B cell (primary cell): ENCODE measurements around the gene FAAH2. TPM values are rescaled to one million over a fixed set of nuclear protein-coding genes. Genes with fewer than 3 reads are reported as not detected.

ENCODE experiments used
- ATAC-seq: fragments of 200-7000 bp; cut with Tn5 transposase; one replicate; pipeline ENCODE4 v1.10.0; 2021; ENCODE audit warnings: low read depth, mild to moderate bottlenecking, moderate number of reproducible peaks, moderate library complexity
- CTCF ChIA-PET: fragments of 350-600 bp; sonication (Branson Sonifier 250); formaldehyde crosslinking; loops from one replicate; lab custom pipeline; 2021; ENCODE audit warnings: antibody characterized with exemption, inconsistent platforms; lab: Charles Lee
- POLR2A ChIA-PET: fragments of 350-600 bp; sonication (Branson Sonifier 250); formaldehyde crosslinking; loops from one replicate; lab custom pipeline; 2021; ENCODE audit warnings: antibody characterized with exemption; lab: Charles Lee
- DNase-seq: peaks from one replicate; pipeline ENCODE4 v3.0.0; 2013
- H2AFZ ChIP-seq: 2 replicates; pipeline ENCODE4 v1.6.1; 2012; ENCODE audit warnings: mild to moderate bottlenecking, low read depth, low read length; ENCODE audit not compliant: insufficient read depth, poor library complexity, severe bottlenecking
- H3K27ac ChIP-seq, 2 donors: 1 replicate in 1 of 2; 2 replicates in 1 of 2; pipeline ENCODE4 v1.5.1; 2012 to 2013; ENCODE audit warnings: low read length in 2 of 2, mild to moderate bottlenecking in 2 of 2, moderate library complexity in 1 of 2
- H3K27me3 ChIP-seq, 4 experiments: fragments of 200-600 bp in 1 of 4; sonication (generic) in 1 of 4; replicated peaks in 1 of 4; 1 replicate in 2 of 4; 2 replicates in 2 of 4; pipeline versions ENCODE4 v1.6.1 to v1.7.0; 2013 to 2016; ENCODE audit warnings: low read length in 3 of 4, mild to moderate bottlenecking in 2 of 4, mixed read lengths in 1 of 4, moderate library complexity in 1 of 4; ENCODE audit not compliant: insufficient read depth in 4 of 4, control insufficient read depth in 3 of 4; ENCODE audit errors: control extremely low read depth in 1 of 4
- H3K36me3 ChIP-seq, 2 experiments: replicated peaks in 1 of 2; 1 replicate in 1 of 2; 2 replicates in 1 of 2; pipeline versions ENCODE4 v1.6.1 to v1.7.1; 2013; ENCODE audit warnings: low read length in 1 of 2; ENCODE audit not compliant: insufficient read depth in 2 of 2, control insufficient read depth in 1 of 2; ENCODE audit errors: control extremely low read depth in 1 of 2, extremely low read depth in 1 of 2
- H3K4me1 ChIP-seq, 2 donors: fragments of 200-600 bp in 1 of 2; sonication (generic) in 1 of 2; 1 replicate in 1 of 2; 2 replicates in 1 of 2; pipeline versions ENCODE4 v1.5.1 to v1.6.1; 2013 to 2017; ENCODE audit warnings: low read length in 2 of 2; ENCODE audit not compliant: control insufficient read depth in 2 of 2, insufficient read depth in 2 of 2
- H3K4me2 ChIP-seq: replicated peaks from 2 replicates; pipeline ENCODE3; 2012; ENCODE audit warnings: mild to moderate bottlenecking, low read depth, low read length; ENCODE audit not compliant: poor library complexity, severe bottlenecking
- H3K4me3 ChIP-seq, 5 experiments: fragments of 200-600 bp in 1 of 5; sonication (generic) in 1 of 5; 1 replicate in 3 of 5; 2 replicates in 2 of 5; pipeline versions ENCODE4 v1.5.1 to v1.7.0; 2011 to 2016; ENCODE audit warnings: low read length in 4 of 5, mild to moderate bottlenecking in 4 of 5, low read depth in 2 of 5, control low read depth in 1 of 5, moderate library complexity in 1 of 5; ENCODE audit not compliant: insufficient read depth in 1 of 5; ENCODE audit errors: control extremely low read depth in 1 of 5, extremely low read depth in 1 of 5
- H3K79me2 ChIP-seq: fragments of 200-600 bp; sonication (generic); one replicate; pipeline ENCODE4 v1.6.0; 2016; ENCODE audit warnings: low read length; ENCODE audit not compliant: control insufficient read depth, insufficient read depth
- H3K9ac ChIP-seq: fragments of 200-600 bp; sonication (generic); 2 replicates; pipeline ENCODE4 v1.6.1; 2017; ENCODE audit warnings: mild to moderate bottlenecking, low read length, moderate library complexity
- H3K9me3 ChIP-seq, 3 donors: one replicate each; pipeline versions ENCODE4 v1.6.1 to v1.7.1; 2013; ENCODE audit warnings: low read length in 2 of 3; ENCODE audit not compliant: control insufficient read depth in 2 of 3, insufficient read depth in 1 of 3; ENCODE audit errors: control extremely low read depth in 1 of 3
- H4K20me1 ChIP-seq: 2 replicates; pipeline ENCODE4 v1.6.0; 2012; ENCODE audit warnings: mild to moderate bottlenecking, low read length; ENCODE audit not compliant: insufficient read depth, control insufficient read depth, poor library complexity, severe bottlenecking
- H3K27ac Mint-ChIP-seq: one replicate; pipeline ENCODE4 v1.8.0; 2021; ENCODE audit warnings: mixed read lengths
- H3K27me3 Mint-ChIP-seq: one replicate; pipeline ENCODE4 v1.8.0; 2021; ENCODE audit warnings: mixed read lengths
- H3K4me1 Mint-ChIP-seq: one replicate; pipeline ENCODE4 v1.8.0; 2021; ENCODE audit warnings: mixed read lengths
- H3K4me3 Mint-ChIP-seq: one replicate; pipeline ENCODE4 v1.8.0; 2021; ENCODE audit warnings: mixed read lengths
- H3K9me3 Mint-ChIP-seq: one replicate; pipeline ENCODE4 v1.8.0; 2022; ENCODE audit warnings: mixed read lengths; ENCODE audit not compliant: insufficient read depth
- CTCF ChIP-seq: fragments of 200-600 bp; IDR thresholded peaks from one replicate; pipeline ENCODE4 v1.8.0; 2022; ENCODE audit warnings: antibody characterized with exemption, mild to moderate bottlenecking
- EZH2 ChIP-seq: IDR thresholded peaks from 2 replicates; pipeline ENCODE4 v1.6.1; 2012; ENCODE audit warnings: borderline replicate concordance, low read depth, mild to moderate bottlenecking, moderate library complexity, low read length; ENCODE audit not compliant: insufficient read depth, poor library complexity, severe bottlenecking
- WGBS: methylation state at CpG from one replicate; pipeline ENCODE4 v1.1.5; 2013; ENCODE audit warnings: missing lambda C conversion rate; ENCODE audit not compliant: insufficient coverage; 5-methylcytosine and 5-hydroxymethylcytosine counted together
- intact Hi-C: fragments of 100-400 bp; cut with micrococcal nuclease; formaldehyde crosslinking; loops from one replicate; pipeline ENCODE4 v1.10.0; 2022
- polyA plus RNA-seq: library from polyadenylated mRNA; depleted of rRNA; stranded (reverse); fragments of >200 nt; gene quantifications from 2 replicates; pipeline ENCODE4 v1.2.3, GENCODE V29; 2012
- total RNA-seq, 2 donors: library from RNA; stranded (reverse); fragments of 120-200 nt in 1 of 2; gene quantifications; 1 replicate in 1 of 2; 2 replicates in 1 of 2; pipeline versions ENCODE4 v1.2.3 to v1.2.4, GENCODE V29; 2013 to 2022

FAAH2 gene
- total and polyA plus RNA-seq, 2 donors (not counting 1 experiment from before 2014, with no cell fraction given): 0.85 to 18.0 TPM

GRCh38 chrX:57241967-57242366, 44.5 kb upstream of the FAAH2 start:
- Histone ChIP-seq H3K9me3 (peaks cover 0 to 19% (median 0%) of the 10 kb centered on the region in 3 donors), H3K36me3 (no peaks in the 10 kb centered on the region), H3K4me2 (no peak overlapping the region), H3K4me1 (no peaks in the 10 kb centered on the region), H4K20me1 (no peaks in the 10 kb centered on the region), H3K79me2 (no peaks in the 10 kb centered on the region), H3K27me3 (no peaks in the 10 kb centered on the region), H3K4me3 (no peak overlapping the region), H3K27ac (no peak overlapping the region), H2AFZ (no peak overlapping the region), H3K9ac (no peak overlapping the region)
- Mint-ChIP-seq H3K4me3 (no peak overlapping the region), H3K9me3 (peaks cover 2% of the 10 kb centered on the region), H3K27me3 (no peaks in the 10 kb centered on the region), H3K27ac (no peak overlapping the region), H3K4me1 (no peaks in the 10 kb centered on the region)
- DNase-seq: no peak
- ChIA-PET POLR2A (no interaction called here), CTCF (no interaction called here)
- TF ChIP-seq CTCF (no peak), EZH2 (no peak)
- no peak for ATAC-seq
- WGBS: 94% methylated on average over 3 of the region's 7 CpGs
- intact Hi-C loops: no loop called here

GRCh38 chrX:57251965-57252364, 34.5 kb upstream of the FAAH2 start:
- WGBS: 100% methylated on average over 3 of the region's 6 CpGs
- no peak overlapping the region for H3K4me3 Mint-ChIP-seq

More at GRCh38 chrX:57251965-57252364, 34.5 kb upstream of the FAAH2 start:
- H3K27me3 Mint-ChIP-seq: no peaks in the 10 kb centered on the region
- Histone ChIP-seq H3K4me3 (no peak overlapping the region), H3K9ac (no peak overlapping the region), H3K27ac (no peak overlapping the region), H3K4me2 (no peak overlapping the region), H3K79me2 (no peaks in the 10 kb centered on the region), H4K20me1 (no peaks in the 10 kb centered on the region), H3K9me3 (peaks cover 0 to 12% (median 0%) of the 10 kb centered on the region in 3 donors), H3K36me3 (no peaks in the 10 kb centered on the region), H3K4me1 (no peaks in the 10 kb centered on the region), H2AFZ (no peak overlapping the region), H3K27me3 (no peaks in the 10 kb centered on the region)
- H3K9me3 Mint-ChIP-seq: peaks cover 6% of the 10 kb centered on the region
- ATAC-seq (no peak), DNase-seq (no peak)
- TF ChIP-seq EZH2: no peak
- no peak for TF ChIP-seq CTCF
- ChIA-PET POLR2A (no interaction called here), CTCF (no interaction called here)
- intact Hi-C loops: no loop called here
- H3K4me1 Mint-ChIP-seq: no peaks in the 10 kb centered on the region
- H3K27ac Mint-ChIP-seq: no peak overlapping the region
